PC-9 (cell line): ENCODE data around the gene SLC25A27.

Experiments used
- EZH2 ChIP-seq: fragments of 200-600 bp; sonication (generic); IDR thresholded peaks from 2 replicates; pipeline ENCODE4 v1.8.0; 2017; ENCODE audit warnings: antibody characterized with exemption, low read depth
- TF ChIP-seq, protein P1 (sequence below): fragments of 200-600 bp; sonication (generic); conservative IDR thresholded peaks from 2 replicates; pipeline ENCODE4 v1.6.1; 2017; ENCODE audit warnings: mixed run types, antibody characterized with exemption, mild to moderate bottlenecking, moderate library complexity

DNA sequence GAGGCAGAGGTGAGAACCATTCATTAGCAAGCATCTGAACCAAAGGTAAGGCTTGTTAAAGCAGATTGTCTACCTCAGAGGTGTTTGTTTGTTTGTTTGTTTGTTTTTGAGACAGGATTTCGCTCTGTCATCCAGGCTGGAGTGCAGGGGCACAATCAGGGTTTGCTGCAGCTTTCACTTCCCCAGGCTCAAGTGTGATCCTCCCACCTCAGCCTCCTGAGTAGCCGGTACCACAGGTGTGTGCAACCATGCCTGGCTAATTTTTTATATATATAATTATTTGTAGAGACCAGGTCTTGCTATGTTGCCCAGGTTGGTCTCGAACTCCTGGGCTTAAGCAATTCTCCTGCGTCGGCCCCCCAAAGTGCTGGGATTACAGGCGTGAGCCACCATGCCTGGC lies 17.3 kb upstream of the SLC25A27 start:
- no peak for TF ChIP-seq EZH2
- TF ChIP-seq, protein P1, sequence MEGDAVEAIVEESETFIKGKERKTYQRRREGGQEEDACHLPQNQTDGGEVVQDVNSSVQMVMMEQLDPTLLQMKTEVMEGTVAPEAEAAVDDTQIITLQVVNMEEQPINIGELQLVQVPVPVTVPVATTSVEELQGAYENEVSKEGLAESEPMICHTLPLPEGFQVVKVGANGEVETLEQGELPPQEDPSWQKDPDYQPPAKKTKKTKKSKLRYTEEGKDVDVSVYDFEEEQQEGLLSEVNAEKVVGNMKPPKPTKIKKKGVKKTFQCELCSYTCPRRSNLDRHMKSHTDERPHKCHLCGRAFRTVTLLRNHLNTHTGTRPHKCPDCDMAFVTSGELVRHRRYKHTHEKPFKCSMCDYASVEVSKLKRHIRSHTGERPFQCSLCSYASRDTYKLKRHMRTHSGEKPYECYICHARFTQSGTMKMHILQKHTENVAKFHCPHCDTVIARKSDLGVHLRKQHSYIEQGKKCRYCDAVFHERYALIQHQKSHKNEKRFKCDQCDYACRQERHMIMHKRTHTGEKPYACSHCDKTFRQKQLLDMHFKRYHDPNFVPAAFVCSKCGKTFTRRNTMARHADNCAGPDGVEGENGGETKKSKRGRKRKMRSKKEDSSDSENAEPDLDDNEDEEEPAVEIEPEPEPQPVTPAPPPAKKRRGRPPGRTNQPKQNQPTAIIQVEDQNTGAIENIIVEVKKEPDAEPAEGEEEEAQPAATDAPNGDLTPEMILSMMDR, result no peak
